ENCODE results near the gene INF2. TPM values are rescaled to one million over a fixed set of nuclear protein-coding genes. Genes with fewer than 3 reads are reported as not detected.

The INF2 gene
- total RNA-seq, 2 experiments from 2014 or later, result 61.5 to 65.0 TPM

DNA sequence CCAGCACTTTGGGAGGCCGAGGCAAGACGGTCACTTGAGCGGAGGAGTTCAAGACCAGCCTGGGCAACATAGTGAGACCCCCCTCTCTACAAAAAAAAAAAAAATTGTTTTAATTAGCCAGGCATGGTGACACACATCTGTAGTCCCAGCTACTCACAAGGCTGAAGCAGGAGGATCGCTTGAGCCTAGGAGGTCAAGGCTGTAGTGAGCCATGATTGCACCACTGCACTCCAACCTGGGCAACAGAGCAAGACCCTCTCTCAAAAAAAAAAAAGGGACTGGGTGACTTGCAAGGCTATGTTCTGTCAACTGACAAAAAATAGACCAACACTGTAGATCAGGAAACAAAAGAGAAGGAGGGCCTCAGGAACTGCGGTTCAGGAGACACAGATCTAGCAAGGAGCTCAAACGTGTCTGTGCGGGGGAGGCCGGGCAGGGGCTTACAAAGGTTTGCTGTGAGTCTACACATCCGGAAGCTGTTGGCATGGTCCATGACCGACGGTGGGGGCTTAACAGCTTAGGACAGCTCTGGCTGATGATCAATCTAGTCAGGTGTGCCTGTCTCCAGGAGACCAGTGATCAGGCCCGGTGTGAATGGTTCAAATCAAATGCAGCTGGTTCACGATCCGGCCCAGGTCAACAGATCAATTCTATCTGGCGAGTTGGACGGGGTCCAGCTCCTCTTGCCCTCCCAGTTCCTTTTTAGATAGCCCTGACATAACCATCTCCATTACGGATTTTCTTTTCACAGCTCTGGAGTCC is 31.7 kb upstream of the INF2 start:
- Mint-ChIP-seq H3K36me3 (ENCODE audit: low read depth) (no peaks in the 10 kb centered on the region), H3K9me3 (peaks cover 7% of the 10 kb centered on the region), H3K27ac (no peak overlapping the region), H3K4me1 (ENCODE audit: low read depth) (peaks cover 37% of the 10 kb centered on the region), H3K4me3 (no peak overlapping the region), H3K27me3 (peaks cover 1% of the 10 kb centered on the region)
- POLR2A ChIA-PET, result interaction anchor here (0.6 to 1.3 kb wide), 3 partner anchors 20 to 940 kb away, joined by 3 to 7 read pairs (median 5); no protein-coding TSS in a partner anchor
- CTCF ChIA-PET, result interaction anchor here (1.3 to 2.0 kb wide), 3 partner anchors 8 to 51 kb away, joined by 3 to 5 read pairs (median 4); no protein-coding TSS in a partner anchor
- TF ChIP-seq, protein P1, sequence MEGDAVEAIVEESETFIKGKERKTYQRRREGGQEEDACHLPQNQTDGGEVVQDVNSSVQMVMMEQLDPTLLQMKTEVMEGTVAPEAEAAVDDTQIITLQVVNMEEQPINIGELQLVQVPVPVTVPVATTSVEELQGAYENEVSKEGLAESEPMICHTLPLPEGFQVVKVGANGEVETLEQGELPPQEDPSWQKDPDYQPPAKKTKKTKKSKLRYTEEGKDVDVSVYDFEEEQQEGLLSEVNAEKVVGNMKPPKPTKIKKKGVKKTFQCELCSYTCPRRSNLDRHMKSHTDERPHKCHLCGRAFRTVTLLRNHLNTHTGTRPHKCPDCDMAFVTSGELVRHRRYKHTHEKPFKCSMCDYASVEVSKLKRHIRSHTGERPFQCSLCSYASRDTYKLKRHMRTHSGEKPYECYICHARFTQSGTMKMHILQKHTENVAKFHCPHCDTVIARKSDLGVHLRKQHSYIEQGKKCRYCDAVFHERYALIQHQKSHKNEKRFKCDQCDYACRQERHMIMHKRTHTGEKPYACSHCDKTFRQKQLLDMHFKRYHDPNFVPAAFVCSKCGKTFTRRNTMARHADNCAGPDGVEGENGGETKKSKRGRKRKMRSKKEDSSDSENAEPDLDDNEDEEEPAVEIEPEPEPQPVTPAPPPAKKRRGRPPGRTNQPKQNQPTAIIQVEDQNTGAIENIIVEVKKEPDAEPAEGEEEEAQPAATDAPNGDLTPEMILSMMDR (IDR thresholded peaks at IDR 0.05), result no peak
- peak; percentile 75 for DNase-seq
- ATAC-seq, result peak; percentile 83
- intact Hi-C loops (cut with micrococcal nuclease), result no loop called here

DNA sequence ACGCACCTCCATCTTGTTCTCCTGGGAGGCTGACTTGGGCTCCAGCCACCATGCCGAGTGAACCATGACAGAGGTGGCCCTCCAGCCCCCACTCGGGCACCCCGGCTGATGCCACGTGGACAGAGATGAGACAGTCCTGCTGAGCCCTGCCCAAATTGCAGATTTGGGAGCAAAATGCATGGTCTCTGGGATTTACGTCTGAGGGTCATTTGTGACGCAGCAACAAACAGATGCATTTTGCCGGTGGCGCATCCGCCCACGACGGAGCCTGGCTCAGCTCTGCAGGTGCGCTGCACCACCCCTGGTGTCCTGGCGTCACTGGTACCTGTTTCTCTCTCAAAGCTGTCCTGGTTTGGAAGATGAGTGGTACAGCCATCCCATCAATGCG is 31.1 kb upstream of the INF2 start:
- TF ChIP-seq, protein P1 (IDR thresholded peaks at IDR 0.05), result no peak
- DNase-seq (no peak), ATAC-seq (no peak)
- ChIA-PET POLR2A (interaction anchor here (1.3 kb wide), 1 partner anchor 19 kb away, joined by 7 read pairs; no protein-coding TSS in a partner anchor), CTCF (interaction anchor here (1.3 to 2.0 kb wide), 3 partner anchors 8 to 51 kb away, joined by 3 to 5 read pairs (median 4); no protein-coding TSS in a partner anchor)
- Mint-ChIP-seq H3K27ac (no peak overlapping the region), H3K9me3 (peaks cover 6% of the 10 kb centered on the region), H3K4me1 (ENCODE audit: low read depth) (peaks cover 37% of the 10 kb centered on the region), H3K27me3 (peaks cover 1% of the 10 kb centered on the region), H3K4me3 (no peak overlapping the region), H3K36me3 (ENCODE audit: low read depth) (no peaks in the 10 kb centered on the region)
- intact Hi-C loops (cut with micrococcal nuclease), result no loop called here

DNA sequence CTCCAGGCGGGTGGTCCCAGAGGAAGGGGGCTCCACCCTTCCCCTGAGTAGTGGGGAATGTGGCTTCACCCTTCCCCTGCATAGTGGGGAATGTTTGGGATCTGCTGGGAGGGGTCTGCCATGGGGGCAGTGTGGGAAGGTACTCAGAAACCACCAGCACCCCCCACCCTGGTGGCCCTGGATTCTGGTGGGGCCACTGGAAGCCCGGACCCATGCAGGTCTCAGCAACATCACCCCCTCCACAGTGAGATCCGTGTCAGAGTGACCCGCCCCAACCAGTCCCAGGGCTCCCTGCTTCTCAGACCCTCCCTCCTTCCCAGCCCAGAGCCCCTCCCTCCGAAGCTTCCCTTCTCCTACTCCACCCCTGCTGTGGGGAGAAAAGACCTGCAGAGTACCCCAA is 30.3 kb upstream of the INF2 start:
- H3K36me3 Mint-ChIP-seq (ENCODE audit: low read depth), result no peaks in the 10 kb centered on the region
- TF ChIP-seq, protein P1 (IDR thresholded peaks at IDR 0.05), result no peak
- no peak for ATAC-seq
- H3K4me1 Mint-ChIP-seq (ENCODE audit: low read depth), result peaks cover 37% of the 10 kb centered on the region
- no peak for DNase-seq
- peaks cover 5% of the 10 kb centered on the region for H3K9me3 Mint-ChIP-seq
- CTCF ChIA-PET, result no interaction called here
- H3K27ac Mint-ChIP-seq, result no peak overlapping the region
- H3K27me3 Mint-ChIP-seq, result peaks cover 1% of the 10 kb centered on the region
- POLR2A ChIA-PET, result no interaction called here
- intact Hi-C loops (cut with micrococcal nuclease), result no loop called here
- H3K4me3 Mint-ChIP-seq, result no peak overlapping the region

DNA sequence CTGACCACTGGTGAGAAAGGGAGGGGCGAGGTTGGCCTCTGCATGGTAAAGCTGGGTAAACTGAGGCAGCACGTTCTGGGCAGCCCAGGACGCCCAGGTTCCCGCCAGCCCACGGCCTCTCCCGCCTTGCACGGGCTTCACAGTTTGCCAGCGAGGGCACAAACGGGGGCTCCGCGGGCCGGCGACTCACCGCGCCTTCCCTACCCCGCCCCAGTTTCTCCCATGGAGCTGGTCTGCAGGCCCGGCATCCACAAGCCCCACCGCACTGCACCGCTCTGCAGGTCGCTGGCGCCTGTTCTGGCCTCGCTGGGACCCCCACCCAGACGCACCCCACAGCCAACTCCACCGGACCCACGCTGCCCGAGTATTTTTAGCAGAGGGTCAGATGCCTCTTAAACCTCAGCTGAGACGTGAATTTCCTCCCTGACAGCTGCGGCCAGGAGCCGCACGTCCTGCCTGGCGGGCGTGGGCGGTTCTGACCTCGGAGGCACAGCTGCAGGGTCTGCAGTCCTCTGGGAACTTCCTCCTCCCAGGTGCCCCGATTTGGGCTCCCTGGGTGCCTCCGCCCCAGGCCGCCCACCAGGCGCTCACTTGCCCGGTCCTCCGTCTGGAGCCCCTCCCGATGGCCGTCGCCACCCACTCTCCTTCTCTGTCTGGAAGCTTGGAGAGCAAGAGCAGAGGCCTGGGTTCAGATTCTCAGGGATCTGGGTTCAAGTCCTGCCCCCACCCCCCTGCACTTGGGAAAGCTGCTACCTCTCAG is 29.5 kb upstream of the INF2 start:
- Mint-ChIP-seq H3K27ac (no peak overlapping the region), H3K9me3 (peaks cover 3% of the 10 kb centered on the region), H3K36me3 (ENCODE audit: low read depth) (no peaks in the 10 kb centered on the region), H3K4me3 (no peak overlapping the region), H3K4me1 (ENCODE audit: low read depth) (peaks cover 39% of the 10 kb centered on the region), H3K27me3 (peaks cover 2% of the 10 kb centered on the region)
- ATAC-seq, result no peak
- TF ChIP-seq, protein P1 (IDR thresholded peaks at IDR 0.05), result no peak
- intact Hi-C loops (cut with micrococcal nuclease), result no loop called here
- ChIA-PET POLR2A (interaction anchor here (0.9 to 1.0 kb wide), 2 partner anchors 18 to 25 kb away, joined by 3 read pairs; no protein-coding TSS in a partner anchor), CTCF (interaction anchor here (0.9 to 1.3 kb wide), 4 partner anchors 9 to 759 kb away, joined by 3 read pairs; no protein-coding TSS in a partner anchor)
- peak; percentile 28 for DNase-seq
